ENCODE measurements around the gene TNFRSF18.
"Not testable (repeated sequence)": the region's sequence is repeated elsewhere in the genome, so short reads cannot be mapped to it uniquely, and the experiment has no call there.

TNFRSF18 gene

DNA sequence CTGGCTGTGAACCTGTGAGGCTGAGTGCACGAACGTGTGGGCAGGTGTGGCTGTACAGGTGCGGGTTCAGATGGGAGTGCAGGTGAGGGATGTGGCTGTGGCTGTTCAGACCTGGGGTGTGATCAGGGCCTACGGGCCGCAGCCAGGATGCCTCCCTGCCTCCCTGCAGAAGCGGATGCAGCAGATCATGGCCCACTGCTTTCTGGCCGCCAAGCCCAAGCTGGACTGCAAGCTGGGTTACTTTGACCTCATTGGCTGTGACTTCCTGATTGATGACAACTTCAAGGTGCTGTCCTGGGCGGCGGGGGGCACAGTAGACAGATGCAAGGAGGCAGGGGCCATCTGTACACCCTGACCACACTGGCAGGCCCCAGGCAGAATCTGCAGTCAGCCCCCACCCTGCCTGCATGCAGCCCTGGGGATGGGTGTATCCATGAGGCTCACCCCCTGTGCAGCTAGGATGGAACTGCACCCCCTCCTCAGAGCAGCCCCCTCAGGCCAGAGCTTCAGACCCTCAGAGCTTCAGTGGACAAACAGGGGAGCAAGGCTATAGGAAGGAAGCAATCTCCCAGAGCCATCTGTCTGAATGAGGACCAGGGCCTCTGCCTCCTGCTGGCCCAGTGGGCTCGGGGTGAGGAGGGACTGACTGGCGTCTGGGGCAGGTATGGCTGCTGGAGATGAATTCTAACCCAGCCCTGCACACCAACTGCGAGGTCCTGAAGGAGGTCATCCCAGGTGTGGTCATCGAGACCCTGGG lies 9.8 kb downstream of the TNFRSF18 start:
- DNase-seq = no peak

GRCh38 chr1:1195726-1196125 lies 10.7 kb downstream of the TNFRSF18 start:
- DNase-seq = not testable (repeated sequence)

GRCh38 chr1:1194723-1195122 lies 11.7 kb downstream of the TNFRSF18 start:
- no peak for DNase-seq

GRCh38 chr1:1191734-1192133 lies 14.7 kb downstream of the TNFRSF18 start:
- no peak for DNase-seq

DNA sequence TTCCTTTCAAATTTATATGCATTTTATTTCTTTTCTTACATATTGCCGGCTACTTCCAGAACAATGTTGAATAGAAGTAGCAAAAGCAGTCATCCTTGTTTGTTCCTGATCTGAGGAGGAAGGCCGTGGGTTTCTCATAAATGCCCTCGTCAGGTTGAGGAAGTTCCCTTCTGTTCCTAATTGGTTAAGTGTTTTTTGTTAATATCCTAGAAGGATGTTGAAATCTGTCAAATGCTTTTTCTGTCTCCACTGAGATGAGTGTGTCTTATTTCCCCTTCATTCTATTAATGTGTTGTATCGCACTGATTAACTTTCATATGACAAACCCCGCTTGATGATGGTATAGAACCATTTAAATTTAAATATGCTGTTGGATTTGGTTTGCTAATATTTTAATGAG lies 17.3 kb downstream of the TNFRSF18 start:
- DNase-seq = no peak

DNA sequence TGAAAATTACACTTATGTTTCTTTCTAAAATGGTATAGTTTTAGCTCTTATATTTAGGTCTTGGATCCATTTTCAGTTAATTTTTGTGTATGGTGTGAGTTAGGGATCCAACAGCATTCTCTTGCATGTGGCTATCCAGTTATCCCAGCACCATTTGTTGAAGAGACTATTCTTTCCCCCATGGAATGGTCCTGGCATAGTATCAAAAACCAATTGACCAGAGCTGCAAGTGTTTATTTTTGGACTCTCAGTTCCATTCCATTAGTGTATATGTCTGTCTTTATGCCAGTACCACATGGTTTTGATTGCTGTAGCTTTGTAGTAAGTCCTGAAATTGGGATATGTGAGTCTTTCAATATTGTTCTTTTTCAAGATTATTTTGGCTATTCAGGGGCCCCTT lies 18.5 kb downstream of the TNFRSF18 start:
- no peak for DNase-seq

DNA sequence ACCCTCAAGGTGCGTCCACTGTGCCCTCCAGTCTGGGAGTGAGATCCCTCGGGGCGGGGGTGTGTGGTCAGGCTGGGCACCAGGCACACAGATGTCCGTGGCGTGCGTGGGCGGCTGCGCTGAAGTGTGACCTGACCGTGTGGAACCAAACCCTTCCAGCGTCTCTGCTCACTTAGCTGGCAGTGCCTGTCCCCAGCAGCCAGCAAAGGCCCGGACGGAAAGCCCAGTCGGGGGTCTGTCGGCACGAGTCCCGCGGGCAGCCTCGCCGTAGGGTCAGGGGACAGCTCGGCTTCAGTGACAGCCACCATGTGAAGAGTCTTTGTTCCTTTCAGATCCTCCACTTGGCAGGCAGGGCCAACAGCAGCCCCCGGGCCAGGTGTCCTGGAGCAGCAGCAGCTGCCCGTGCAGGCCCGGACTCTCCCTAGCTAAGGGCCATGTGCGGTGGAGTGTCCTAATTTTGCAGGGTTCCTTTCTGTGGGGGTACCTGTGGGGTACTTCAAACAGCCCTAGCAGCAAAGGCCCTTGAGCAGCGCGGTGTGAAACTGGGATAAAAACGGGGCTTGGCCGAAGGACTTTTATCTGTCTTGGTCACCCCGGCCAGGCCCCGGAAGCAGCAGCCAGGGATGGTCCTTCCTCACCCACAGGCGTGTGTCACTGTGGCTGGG lies 21.2 kb downstream of the TNFRSF18 start:
- no peak for DNase-seq

- no peak for DNase-seq
Observed at GRCh38 chr1:1183833-1184775, 22.3 kb downstream of the TNFRSF18 start.

GRCh38 chr1:1183221-1183747 lies 23.1 kb downstream of the TNFRSF18 start:
- DNase-seq = no peak

DNA sequence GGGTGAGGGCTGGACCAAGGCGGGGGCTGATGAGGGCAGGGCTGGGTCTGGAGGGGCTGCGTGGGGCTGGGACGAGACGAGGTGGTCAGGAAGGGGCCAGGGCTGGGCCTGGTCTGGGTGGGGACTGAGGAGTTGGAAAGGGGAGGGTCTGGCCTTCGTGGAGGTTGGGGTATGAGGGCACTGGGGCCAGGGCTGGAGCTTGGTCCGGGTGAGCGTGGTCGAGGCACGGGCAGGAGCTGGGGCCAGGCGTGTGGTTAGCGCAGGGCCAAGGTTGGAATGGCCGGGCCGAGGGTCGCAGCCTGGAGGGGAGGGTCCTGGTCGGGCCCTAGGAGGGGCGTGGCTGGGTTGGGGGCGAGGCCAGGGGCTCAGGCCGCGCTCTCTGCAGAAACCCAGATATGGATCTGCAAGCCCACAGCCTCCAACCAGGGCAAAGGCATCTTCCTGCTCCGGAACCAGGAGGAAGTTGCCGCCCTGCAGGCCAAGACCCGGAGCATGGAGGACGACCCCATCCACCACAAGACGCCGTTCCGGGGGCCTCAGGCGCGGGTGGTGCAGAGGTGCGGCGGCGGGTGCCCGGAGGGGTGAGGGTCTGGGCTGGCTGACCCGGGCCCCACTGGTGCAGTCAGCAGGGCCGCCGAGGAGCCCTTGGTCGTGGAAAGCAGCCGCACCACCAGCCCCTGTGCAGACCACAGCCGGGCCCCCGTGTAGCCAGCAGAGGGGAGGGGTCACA lies 23.7 kb downstream of the TNFRSF18 start:
- DNase-seq = no peak

DNA sequence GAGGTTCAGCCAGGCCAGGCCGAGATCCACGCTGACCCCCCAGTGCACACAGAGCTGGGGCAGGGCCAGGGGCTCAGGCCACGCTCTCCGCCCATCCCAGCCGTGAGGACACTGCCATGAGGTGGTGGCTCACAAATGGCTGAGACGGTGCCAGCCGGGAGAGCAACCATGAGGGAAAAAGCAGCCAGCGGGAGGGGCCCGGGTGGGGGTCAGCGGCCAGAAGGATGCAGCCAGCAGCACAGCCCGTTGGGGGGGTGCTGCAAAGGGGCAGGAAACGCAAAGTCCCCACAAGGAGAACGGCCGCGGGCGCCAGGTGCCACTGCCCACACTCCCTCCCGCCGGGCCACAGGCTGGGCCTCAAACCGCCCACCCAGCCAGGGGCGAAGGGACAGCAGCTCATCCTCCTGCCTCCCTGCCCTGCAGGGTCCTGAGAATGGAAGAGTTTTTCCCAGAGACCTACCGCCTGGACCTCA lies 24.4 kb downstream of the TNFRSF18 start:
- no peak for DNase-seq

GRCh38 chr1:1181129-1181937 lies 25.1 kb downstream of the TNFRSF18 start:
- DNase-seq = no peak

DNA sequence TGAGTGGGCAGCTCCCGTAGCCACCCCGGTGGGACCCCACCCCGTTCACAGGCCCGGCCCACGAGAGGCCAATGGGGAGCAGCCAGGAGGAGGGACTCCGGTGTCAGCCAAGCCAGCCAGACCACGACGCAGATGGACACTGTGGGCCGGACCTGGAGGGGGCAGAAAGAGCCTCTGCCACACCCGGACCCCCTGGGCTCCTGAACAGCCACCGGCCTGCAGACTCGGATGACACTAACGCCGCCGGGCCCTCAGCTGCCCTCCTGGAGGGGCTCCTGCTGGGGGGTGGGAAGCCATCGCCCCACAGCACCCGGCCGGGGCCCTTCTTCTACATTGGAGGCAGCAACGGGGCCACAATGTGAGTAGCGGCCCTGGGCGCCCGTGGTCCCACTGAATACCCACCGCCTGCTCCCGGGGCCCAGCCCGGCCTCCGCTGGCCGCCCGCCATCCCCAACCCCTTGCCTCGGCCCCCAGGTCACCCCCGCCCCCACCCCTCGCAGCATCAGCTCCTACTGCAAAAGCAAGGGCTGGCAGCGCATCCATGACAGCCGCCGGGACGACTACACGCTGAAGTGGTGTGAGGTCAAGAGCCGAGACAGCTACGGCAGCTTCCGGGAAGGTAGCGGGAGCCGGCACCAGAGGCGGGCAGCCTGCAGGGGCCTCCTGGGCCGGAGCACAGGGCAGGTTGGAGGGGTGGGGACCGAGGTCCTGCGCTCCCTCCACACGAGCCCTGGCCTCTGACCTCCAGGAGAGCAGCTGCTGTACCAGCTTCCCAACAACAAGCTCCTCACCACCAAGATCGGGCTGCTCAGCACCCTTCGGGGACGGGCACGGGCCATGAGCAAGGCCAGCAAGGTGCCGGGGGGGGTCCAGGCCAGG lies 26.2 kb downstream of the TNFRSF18 start:
- no peak for DNase-seq

DNA sequence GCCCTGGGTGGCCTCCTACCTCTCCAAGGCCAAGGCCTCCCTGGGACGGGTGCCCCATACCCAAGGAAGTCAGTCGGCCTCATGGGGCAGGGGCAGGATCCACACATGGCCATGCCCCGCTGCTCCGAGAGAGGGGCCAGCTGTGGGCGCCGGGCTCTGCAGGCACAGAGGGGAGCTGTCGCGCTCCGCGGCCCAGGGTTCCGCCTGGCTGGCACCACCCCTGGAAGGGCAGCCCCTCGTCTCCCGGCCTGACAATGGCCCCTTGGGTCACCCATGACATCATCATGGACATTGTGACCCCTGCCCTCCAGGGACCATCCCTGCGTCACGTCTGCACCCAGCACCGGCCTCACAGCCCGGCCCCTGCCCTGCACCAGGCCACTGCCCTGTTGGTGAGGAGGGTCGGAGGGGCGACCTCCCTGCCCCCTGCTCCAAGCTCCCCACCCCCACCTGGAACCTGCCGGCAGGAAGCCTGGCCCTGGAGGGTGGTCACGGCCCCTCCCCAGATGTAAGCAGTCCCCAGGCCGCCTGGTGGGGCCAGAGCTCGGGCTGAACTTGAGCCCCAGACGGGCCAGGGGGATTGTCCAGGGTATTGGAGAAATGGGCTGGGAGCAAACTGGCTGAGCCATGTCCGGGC lies 26.9 kb downstream of the TNFRSF18 start:
- no peak for DNase-seq

DNA sequence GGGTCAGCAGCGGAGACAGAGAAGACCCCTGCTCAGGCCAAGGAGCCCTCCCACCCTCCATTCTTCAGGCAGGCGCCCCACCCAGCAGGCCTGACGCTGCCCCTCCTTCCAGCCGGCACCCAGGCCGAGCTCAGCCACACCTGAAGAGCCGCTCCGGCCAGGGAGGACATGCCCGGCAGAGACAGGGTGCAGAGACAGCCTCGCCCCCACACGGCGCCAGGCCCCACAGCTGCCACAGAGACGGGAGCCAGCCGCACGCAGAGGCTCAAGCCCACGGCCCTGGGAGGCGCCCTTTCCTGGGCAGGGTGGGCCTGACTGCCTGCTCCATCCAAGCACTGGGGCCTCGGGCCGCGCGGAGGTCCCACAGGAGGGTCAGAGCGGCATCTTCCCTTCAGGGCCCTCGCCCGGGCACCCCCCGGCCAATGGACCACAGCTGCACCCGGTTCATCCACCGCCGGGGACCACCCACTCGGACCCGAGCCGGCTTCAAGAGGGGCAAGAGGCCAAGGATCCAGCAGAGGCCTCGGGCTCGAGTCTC lies 27.5 kb downstream of the TNFRSF18 start:
- DNase-seq = no peak

- no peak for DNase-seq
Observed at GRCh38 chr1:1177452-1178206, 28.8 kb downstream of the TNFRSF18 start.

GRCh38 chr1:1176931-1177330 lies 29.5 kb downstream of the TNFRSF18 start:
- DNase-seq = no peak

GRCh38 chr1:1176063-1176761 lies 30.2 kb downstream of the TNFRSF18 start:
- not testable (repeated sequence) for DNase-seq

Data from activated CD4-positive, alpha-beta T cell treated with anti-CD3 and anti-CD28 coated beads, Interleukin-2, amount 50 U/mL, for 16 hours (primary cell).